Parathyroid adenoma (tissue), 2 donors: Measurements from ENCODE around the gene ACHE.
"Not testable (repeated sequence)": the region's sequence is repeated elsewhere in the genome, so short reads cannot be mapped to it uniquely, and the experiment has no call there.

ENCODE experiments used
- H2AFZ ChIP-seq: fragments of 300-600 bp; sonication (generic); one replicate; pipeline ENCODE4 v1.7.0; 2017; ENCODE audit warnings: antibody characterized with exemption, mild to moderate bottlenecking
- H3K27ac ChIP-seq: fragments of 300-600 bp; sonication (generic); one replicate; pipeline ENCODE4 v1.7.0; 2017
- H3K27me3 ChIP-seq: fragments of 300-600 bp; sonication (generic); one replicate; pipeline ENCODE4 v1.7.0; 2017; ENCODE audit warnings: low read length; ENCODE audit not compliant: control insufficient read depth, insufficient read depth
- H3K36me3 ChIP-seq: fragments of 300-600 bp; sonication (generic); one replicate; pipeline ENCODE4 v1.7.0; 2017; ENCODE audit warnings: low read length; ENCODE audit not compliant: control insufficient read depth, insufficient read depth
- H3K4me1 ChIP-seq: fragments of 300-600 bp; sonication (generic); one replicate; pipeline ENCODE4 v1.7.0; 2017; ENCODE audit warnings: control low read depth
- H3K4me2 ChIP-seq: fragments of 300-600 bp; sonication (generic); one replicate; pipeline ENCODE4 v1.7.0; 2017; ENCODE audit warnings: low read length
- H3K4me3 ChIP-seq: fragments of 300-600 bp; sonication (generic); one replicate; pipeline ENCODE4 v1.7.0; 2017; ENCODE audit warnings: low read depth, low read length
- H3K79me2 ChIP-seq: fragments of 300-600 bp; sonication (generic); one replicate; pipeline ENCODE4 v1.7.0; 2017; ENCODE audit warnings: control low read depth
- H3K9ac ChIP-seq: fragments of 300-600 bp; sonication (generic); one replicate; pipeline ENCODE4 v1.7.0; 2017; ENCODE audit warnings: mild to moderate bottlenecking
- H3K9me3 ChIP-seq: fragments of 300-600 bp; sonication (generic); one replicate; pipeline ENCODE4 v1.7.0; 2017; ENCODE audit warnings: low read length; ENCODE audit not compliant: control insufficient read depth
- CTCF ChIP-seq: fragments of 300-600 bp; sonication (generic); IDR thresholded peaks from one replicate; pipeline ENCODE4 v1.7.0; 2017; ENCODE audit warnings: antibody characterized with exemption, mild to moderate bottlenecking
- donor health status: primary hyperparathyroidism.

ACHE gene

GRCh38 chr7:100895701-100895955, at the start of gene ACHE:
Gene ACHE, minus strand, starts transcription at chr7:100895888. Its CDS starts 1,656 bp downstream, at chr7:100894232.
- no peaks in the 10 kb centered on the region for H3K36me3 ChIP-seq
- H3K4me1 ChIP-seq = peaks cover 19% of the 10 kb centered on the region
- peak within 1 kb of the TSS; percentile 79 for H3K4me3 ChIP-seq
- peak within 1 kb of the TSS; percentile 85 for H2AFZ ChIP-seq
- TF ChIP-seq CTCF = no peak
- H3K27ac ChIP-seq = peak within 1 kb of the TSS; percentile 88
- no peaks in the 10 kb centered on the region for H3K27me3 ChIP-seq
- H3K9ac ChIP-seq = peak within 1 kb of the TSS; percentile 58
- H3K79me2 ChIP-seq = no peaks in the 10 kb centered on the region
- peak within 1 kb of the TSS; percentile 91 for H3K4me2 ChIP-seq
- H3K9me3 ChIP-seq = no peaks in the 10 kb centered on the region

GRCh38 chr7:100944138-100944537, 48.5 kb upstream of the ACHE start:
- no peak for TF ChIP-seq CTCF
- no peak overlapping the region for H3K27ac ChIP-seq

GRCh38 chr7:100943693-100944092, 48.0 kb upstream of the ACHE start:
- no peaks in the 10 kb centered on the region for H3K79me2 ChIP-seq
- no peaks in the 10 kb centered on the region for H3K36me3 ChIP-seq
- H3K4me3 ChIP-seq = no peak overlapping the region
- H3K4me1 ChIP-seq = peaks cover 2% of the 10 kb centered on the region
- no peaks in the 10 kb centered on the region for H3K9me3 ChIP-seq
- no peaks in the 10 kb centered on the region for H3K27me3 ChIP-seq
- H2AFZ ChIP-seq = no peak overlapping the region
- TF ChIP-seq CTCF = no peak
- no peak overlapping the region for H3K4me2 ChIP-seq
- H3K9ac ChIP-seq = no peak overlapping the region
- no peak overlapping the region for H3K27ac ChIP-seq

More at GRCh38 chr7:100944138-100944537, 48.5 kb upstream of the ACHE start:
- no peak overlapping the region for H3K9ac ChIP-seq
- no peak overlapping the region for H2AFZ ChIP-seq
- peaks cover 2% of the 10 kb centered on the region for H3K4me1 ChIP-seq
- H3K27me3 ChIP-seq = no peaks in the 10 kb centered on the region
- H3K4me2 ChIP-seq = no peak overlapping the region
- no peak overlapping the region for H3K4me3 ChIP-seq
- H3K79me2 ChIP-seq = no peaks in the 10 kb centered on the region
- no peaks in the 10 kb centered on the region for H3K36me3 ChIP-seq
- H3K9me3 ChIP-seq = no peaks in the 10 kb centered on the region

- H3K4me2 ChIP-seq = no peak overlapping the region
- H3K27ac ChIP-seq = no peak overlapping the region
- H2AFZ ChIP-seq = peak overlapping the region; percentile 25
- H3K36me3 ChIP-seq = no peaks in the 10 kb centered on the region
- no peak overlapping the region for H3K9ac ChIP-seq
- H3K79me2 ChIP-seq = no peaks in the 10 kb centered on the region
- H3K4me1 ChIP-seq = peaks cover 2% of the 10 kb centered on the region
- no peaks in the 10 kb centered on the region for H3K27me3 ChIP-seq
- TF ChIP-seq CTCF = no peak
- H3K9me3 ChIP-seq = no peaks in the 10 kb centered on the region
- no peak overlapping the region for H3K4me3 ChIP-seq
Measured at GRCh38 chr7:100942045-100942774, 46.5 kb upstream of the ACHE start.

- H3K79me2 ChIP-seq, H3K9ac ChIP-seq, H2AFZ ChIP-seq, H3K4me1 ChIP-seq, H3K36me3 ChIP-seq, H3K27me3 ChIP-seq, H3K27ac ChIP-seq, H3K4me3 ChIP-seq, H3K4me2 ChIP-seq, H3K9me3 ChIP-seq: not testable (repeated sequence)
Measured at GRCh38 chr7:100936167-100936566, 40.5 kb upstream of the ACHE start.

- H3K36me3 ChIP-seq, H3K27ac ChIP-seq, H3K27me3 ChIP-seq, H2AFZ ChIP-seq, H3K9me3 ChIP-seq, H3K9ac ChIP-seq, H3K4me1 ChIP-seq, H3K4me3 ChIP-seq, H3K4me2 ChIP-seq, H3K79me2 ChIP-seq: not testable (repeated sequence)
Measured at GRCh38 chr7:100935381-100935780, 39.7 kb upstream of the ACHE start.
